Astrocyte (in vitro differentiated cells and primary cell): ENCODE results near the gene PARP16.

Experiments used
- CTCF ChIP-seq: IDR thresholded peaks from 2 replicates; pipeline ENCODE4 v1.5.1; 2011; ENCODE audit warnings: low read depth, mild to moderate bottlenecking, inconsistent platforms, low read length, moderate library complexity; ENCODE audit not compliant: insufficient read depth
- EZH2 ChIP-seq: IDR thresholded peaks from 2 replicates; pipeline ENCODE4 v1.6.1; 2012; ENCODE audit warnings: mild to moderate bottlenecking, low read length, inconsistent platforms; ENCODE audit not compliant: insufficient read depth

- TF ChIP-seq CTCF = no peak
- TF ChIP-seq EZH2 = no peak
Measured at GRCh38 chr15:65233696-65234095, 53.0 kb downstream of the PARP16 start.
